Nephron progenitor cell (in vitro differentiated cells): ENCODE results near the gene TENT4B.

ENCODE experiments used
- DNase-seq: peaks from one replicate; pipeline ENCODE4 v3.0.0; 2021
- H3K27ac Mint-ChIP-seq: 2 replicates; pipeline ENCODE4 v1.8.0; 2021; ENCODE audit warnings: mild to moderate bottlenecking, moderate library complexity, mixed read lengths
- H3K27me3 Mint-ChIP-seq: 2 replicates; pipeline ENCODE4 v1.8.0; 2021; ENCODE audit warnings: mild to moderate bottlenecking, low read depth, mixed read lengths; ENCODE audit not compliant: poor library complexity
- H3K36me3 Mint-ChIP-seq: 2 replicates; pipeline ENCODE4 v1.8.0; 2021; ENCODE audit warnings: low read depth, mixed read lengths
- H3K4me1 Mint-ChIP-seq: 2 replicates; pipeline ENCODE4 v1.8.0; 2021; ENCODE audit warnings: mixed read lengths
- H3K4me3 Mint-ChIP-seq: 2 replicates; pipeline ENCODE4 v1.8.0; 2021; ENCODE audit warnings: mild to moderate bottlenecking, moderate library complexity, mixed read lengths
- H3K9me3 Mint-ChIP-seq: 2 replicates; pipeline ENCODE4 v1.8.0; 2021; ENCODE audit warnings: mild to moderate bottlenecking, moderate library complexity, mixed read lengths
- CTCF ChIP-seq: fragments of 200-600 bp; sonication (generic); IDR thresholded peaks from 2 replicates; pipeline ENCODE4 v1.5.0; 2021; ENCODE audit warnings: antibody characterized with exemption

Gene TENT4B

GRCh38 chr16:50160495-50161164 is 7.5 kb downstream of the TENT4B start:
- no peak for TF ChIP-seq CTCF
- Mint-ChIP-seq H3K9me3 (no peaks in the 10 kb centered on the region), H3K4me1 (peaks cover 33% of the 10 kb centered on the region), H3K27ac (no peak overlapping the region), H3K36me3 (peaks cover 27% of the 10 kb centered on the region), H3K27me3 (no peaks in the 10 kb centered on the region), H3K4me3 (no peak overlapping the region)
- DNase-seq = no peak

GRCh38 chr16:50161950-50162349 is 8.8 kb downstream of the TENT4B start:
- TF ChIP-seq CTCF = no peak
- Mint-ChIP-seq H3K27ac (no peak overlapping the region), H3K9me3 (no peaks in the 10 kb centered on the region), H3K36me3 (peaks cover 27% of the 10 kb centered on the region), H3K4me1 (peaks cover 30% of the 10 kb centered on the region), H3K27me3 (no peaks in the 10 kb centered on the region), H3K4me3 (no peak overlapping the region)
- DNase-seq = no peak

GRCh38 chr16:50165473-50165872 is 12.4 kb downstream of the TENT4B start:
- H3K27me3 Mint-ChIP-seq = no peaks in the 10 kb centered on the region
- DNase-seq = no peak
- H3K9me3 Mint-ChIP-seq = peaks cover 3% of the 10 kb centered on the region
- TF ChIP-seq CTCF = no peak
- H3K4me1 Mint-ChIP-seq = peaks cover 38% of the 10 kb centered on the region
- H3K36me3 Mint-ChIP-seq = peaks cover 12% of the 10 kb centered on the region
- peak overlapping the region; percentile 84 for H3K27ac Mint-ChIP-seq
- no peak overlapping the region for H3K4me3 Mint-ChIP-seq

GRCh38 chr16:50166511-50167500 is 13.7 kb downstream of the TENT4B start:
- Mint-ChIP-seq H3K9me3 (peaks cover 3% of the 10 kb centered on the region), H3K27ac (peak overlapping the region; percentile 97)

GRCh38 chr16:50167556-50167955 is 14.4 kb downstream of the TENT4B start:
- Mint-ChIP-seq H3K9me3 (peaks cover 3% of the 10 kb centered on the region), H3K27me3 (no peaks in the 10 kb centered on the region), H3K4me1 (peaks cover 35% of the 10 kb centered on the region), H3K4me3 (peak overlapping the region; percentile 64), H3K36me3 (peaks cover 10% of the 10 kb centered on the region), H3K27ac (peak overlapping the region; percentile 94)
- TF ChIP-seq CTCF = no peak
- no peak for DNase-seq

More at GRCh38 chr16:50166511-50167500, 13.7 kb downstream of the TENT4B start:
- H3K4me1 Mint-ChIP-seq = peaks cover 35% of the 10 kb centered on the region
- no peak for TF ChIP-seq CTCF
- no peaks in the 10 kb centered on the region for H3K27me3 Mint-ChIP-seq
- H3K36me3 Mint-ChIP-seq = peaks cover 10% of the 10 kb centered on the region
- DNase-seq = no peak
- no peak overlapping the region for H3K4me3 Mint-ChIP-seq
